Calu3 (cell line): ENCODE measurements around the gene TNNI3K. TPM values are rescaled to one million over a fixed set of nuclear protein-coding genes. Genes with fewer than 3 reads are reported as not detected.

Experiments used
- BruUV-seq: library from RNA; stranded (reverse); fragments of 400-500 nt; replicated peaks from 2 replicates; lab custom pipeline; 2021; lab: Mats Ljungman, UMichigan
- CTCF ChIA-PET: fragments of 300-600 bp; sonication (Branson Sonifier 250); formaldehyde crosslinking; loops from one replicate; lab custom pipeline; 2022; ENCODE audit warnings: antibody characterized with exemption; lab: Charles Lee
- DNase-seq: peaks from one replicate; pipeline ENCODE4 v3.0.0; 2022
- H3K27ac Mint-ChIP-seq: one replicate; pipeline ENCODE4 v1.8.0; 2022; ENCODE audit warnings: mixed read lengths; ENCODE audit not compliant: unreplicated experiment
- H3K27me3 Mint-ChIP-seq: one replicate; pipeline ENCODE4 v1.8.0; 2022; ENCODE audit warnings: mixed read lengths; ENCODE audit not compliant: unreplicated experiment
- H3K36me3 Mint-ChIP-seq: one replicate; pipeline ENCODE4 v1.8.0; 2022; ENCODE audit warnings: mild to moderate bottlenecking, moderate library complexity, mixed read lengths; ENCODE audit not compliant: insufficient read depth, unreplicated experiment
- H3K4me1 Mint-ChIP-seq: one replicate; pipeline ENCODE4 v1.8.0; 2022; ENCODE audit warnings: mild to moderate bottlenecking, low read depth, mixed read lengths; ENCODE audit not compliant: unreplicated experiment
- H3K4me3 Mint-ChIP-seq: one replicate; pipeline ENCODE4 v1.8.0; 2022; ENCODE audit warnings: mild to moderate bottlenecking, low read depth, moderate library complexity, mixed read lengths; ENCODE audit not compliant: unreplicated experiment
- H3K9me3 Mint-ChIP-seq: one replicate; pipeline ENCODE4 v1.8.0; 2022; ENCODE audit warnings: low read depth, mixed read lengths; ENCODE audit not compliant: unreplicated experiment
- CTCF ChIP-seq: fragments of 200-600 bp; IDR thresholded peaks from one replicate; pipeline ENCODE4 v1.8.0; 2022; ENCODE audit warnings: antibody characterized with exemption; ENCODE audit not compliant: unreplicated experiment
- intact Hi-C: fragments of 100-400 bp; cut with micrococcal nuclease; formaldehyde crosslinking; loops from one replicate; pipeline ENCODE4 v1.10.0; 2022; ENCODE audit not compliant: unreplicated experiment
- total RNA-seq: library from RNA; stranded (reverse); gene quantifications from 2 replicates; pipeline ENCODE4 v1.2.3, GENCODE V29; 2022

Gene TNNI3K
- total RNA-seq, 1 experiment from 2014 or later: not detected

- CTCF ChIA-PET: no interaction called here
- Mint-ChIP-seq H3K9me3 (peaks cover 2% of the 10 kb centered on the region), H3K4me1 (no peaks in the 10 kb centered on the region), H3K36me3 (no peaks in the 10 kb centered on the region), H3K27ac (no peak overlapping the region), H3K4me3 (no peak overlapping the region), H3K27me3 (no peaks in the 10 kb centered on the region)
- TF ChIP-seq CTCF: no peak
- DNase-seq: no peak
- intact Hi-C loops: no loop called here
- no TSS peak for BruUV-seq
Observed at GRCh38 chr1:74340656-74341055, 105.5 kb downstream of the TNNI3K start.

- Mint-ChIP-seq H3K27me3 (no peaks in the 10 kb centered on the region), H3K4me1 (no peaks in the 10 kb centered on the region), H3K9me3 (peaks cover 2% of the 10 kb centered on the region), H3K36me3 (no peaks in the 10 kb centered on the region), H3K4me3 (no peak overlapping the region), H3K27ac (no peak overlapping the region)
- CTCF ChIA-PET: no interaction called here
- no TSS peak for BruUV-seq
- no peak for DNase-seq
- intact Hi-C loops: no loop called here
- no peak for TF ChIP-seq CTCF
Observed at GRCh38 chr1:74341702-74342339, 106.6 kb downstream of the TNNI3K start.

- TF ChIP-seq CTCF: no peak
- DNase-seq: no peak
- H3K27me3 Mint-ChIP-seq: no peaks in the 10 kb centered on the region
Observed at GRCh38 chr1:74343216-74343615, 108.0 kb downstream of the TNNI3K start.

GRCh38 chr1:74344387-74344786, 109.2 kb downstream of the TNNI3K start:
- DNase-seq: no peak
- no peaks in the 10 kb centered on the region for H3K36me3 Mint-ChIP-seq
- no peak for TF ChIP-seq CTCF
- CTCF ChIA-PET: no interaction called here
- no peaks in the 10 kb centered on the region for H3K27me3 Mint-ChIP-seq
- no peak overlapping the region for H3K27ac Mint-ChIP-seq
- intact Hi-C loops: no loop called here
- no TSS peak for BruUV-seq
- no peaks in the 10 kb centered on the region for H3K4me1 Mint-ChIP-seq
- peaks cover 2% of the 10 kb centered on the region for H3K9me3 Mint-ChIP-seq
- H3K4me3 Mint-ChIP-seq: no peak overlapping the region

More at GRCh38 chr1:74343216-74343615, 108.0 kb downstream of the TNNI3K start:
- H3K4me1 Mint-ChIP-seq: no peaks in the 10 kb centered on the region
- H3K9me3 Mint-ChIP-seq: peaks cover 2% of the 10 kb centered on the region
- CTCF ChIA-PET: no interaction called here
- no peak overlapping the region for H3K4me3 Mint-ChIP-seq
- no peak overlapping the region for H3K27ac Mint-ChIP-seq
- no peaks in the 10 kb centered on the region for H3K36me3 Mint-ChIP-seq
- no TSS peak for BruUV-seq
- intact Hi-C loops: no loop called here
